DOHH2 (cell line): Measurements from ENCODE around the gene ZNF627.

Experiments
- EZH2phosphoT487 ChIP-seq: fragments of 200-600 bp; sonication (generic); IDR thresholded peaks from 2 replicates; pipeline ENCODE4 v1.6.1; 2017; ENCODE audit warnings: borderline replicate concordance, mild to moderate bottlenecking, antibody characterized with exemption, low read length, moderate library complexity, mixed read lengths
- TF ChIP-seq, protein P1 (sequence below): fragments of 200-600 bp; sonication (generic); IDR thresholded peaks from one replicate; pipeline ENCODE4 v1.5.1; 2014; ENCODE audit warnings: antibody characterized with exemption, mild to moderate bottlenecking, low read depth, low read length; ENCODE audit not compliant: poor library complexity, severe bottlenecking

DNA sequence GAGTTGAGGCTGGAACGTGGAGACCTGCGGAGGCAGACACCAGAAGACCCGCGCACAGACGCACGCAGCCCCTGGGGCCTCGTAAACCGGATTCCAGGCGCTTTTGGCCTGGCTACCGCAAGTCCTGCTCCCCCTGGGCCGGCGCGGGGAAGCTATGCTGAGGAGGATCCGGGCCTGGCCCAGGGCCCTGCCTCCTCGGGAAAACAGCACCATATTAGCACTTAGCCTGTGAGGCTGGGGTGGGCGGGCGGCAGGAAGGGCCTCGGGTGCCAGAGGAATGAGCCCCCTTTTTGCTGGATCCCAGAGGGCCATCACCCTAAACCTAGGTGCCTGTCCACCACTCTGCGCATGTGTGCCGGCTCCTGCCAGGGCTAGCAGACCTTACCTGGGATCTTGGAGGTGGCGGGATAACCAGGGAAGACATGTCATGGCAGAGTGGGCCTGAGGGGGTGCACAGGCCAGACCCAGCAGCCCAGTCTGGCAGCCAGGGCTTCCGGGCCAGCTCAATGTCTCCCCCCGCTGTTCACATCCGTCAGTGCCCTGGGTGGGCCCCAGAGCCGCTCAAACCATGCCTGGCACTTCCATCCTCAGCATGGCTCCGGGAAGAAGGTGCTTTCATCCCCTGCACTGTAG, 45.6 kb upstream of the ZNF627 start:
- TF ChIP-seq EZH2phosphoT487 = no peak
- TF ChIP-seq, protein P1, sequence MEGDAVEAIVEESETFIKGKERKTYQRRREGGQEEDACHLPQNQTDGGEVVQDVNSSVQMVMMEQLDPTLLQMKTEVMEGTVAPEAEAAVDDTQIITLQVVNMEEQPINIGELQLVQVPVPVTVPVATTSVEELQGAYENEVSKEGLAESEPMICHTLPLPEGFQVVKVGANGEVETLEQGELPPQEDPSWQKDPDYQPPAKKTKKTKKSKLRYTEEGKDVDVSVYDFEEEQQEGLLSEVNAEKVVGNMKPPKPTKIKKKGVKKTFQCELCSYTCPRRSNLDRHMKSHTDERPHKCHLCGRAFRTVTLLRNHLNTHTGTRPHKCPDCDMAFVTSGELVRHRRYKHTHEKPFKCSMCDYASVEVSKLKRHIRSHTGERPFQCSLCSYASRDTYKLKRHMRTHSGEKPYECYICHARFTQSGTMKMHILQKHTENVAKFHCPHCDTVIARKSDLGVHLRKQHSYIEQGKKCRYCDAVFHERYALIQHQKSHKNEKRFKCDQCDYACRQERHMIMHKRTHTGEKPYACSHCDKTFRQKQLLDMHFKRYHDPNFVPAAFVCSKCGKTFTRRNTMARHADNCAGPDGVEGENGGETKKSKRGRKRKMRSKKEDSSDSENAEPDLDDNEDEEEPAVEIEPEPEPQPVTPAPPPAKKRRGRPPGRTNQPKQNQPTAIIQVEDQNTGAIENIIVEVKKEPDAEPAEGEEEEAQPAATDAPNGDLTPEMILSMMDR = peak; percentile 64
